Endothelial cell (in vitro differentiated cells): Measurements from ENCODE around the gene RBM25. TPM values are rescaled to one million over a fixed set of nuclear protein-coding genes. Genes with fewer than 3 reads are reported as not detected.

Experiments used
- DNase-seq: peaks from one replicate; pipeline ENCODE4 v3.0.0; 2021; ENCODE audit warnings: low spot score
- H3K27ac Mint-ChIP-seq: one replicate; pipeline ENCODE4 v1.8.0; 2021; ENCODE audit warnings: mixed read lengths, inconsistent platforms; ENCODE audit not compliant: unreplicated experiment
- H3K27me3 Mint-ChIP-seq: one replicate; pipeline ENCODE4 v1.8.0; 2021; ENCODE audit warnings: mild to moderate bottlenecking, moderate library complexity, mixed read lengths, inconsistent platforms; ENCODE audit not compliant: unreplicated experiment
- H3K36me3 Mint-ChIP-seq: one replicate; pipeline ENCODE4 v1.8.0; 2021; ENCODE audit warnings: mild to moderate bottlenecking, low read depth, mixed read lengths, inconsistent platforms; ENCODE audit not compliant: unreplicated experiment
- H3K4me1 Mint-ChIP-seq: one replicate; pipeline ENCODE4 v1.8.0; 2021; ENCODE audit warnings: mild to moderate bottlenecking, mixed read lengths, inconsistent platforms; ENCODE audit not compliant: unreplicated experiment
- H3K4me3 Mint-ChIP-seq: one replicate; pipeline ENCODE4 v1.8.0; 2021; ENCODE audit warnings: mild to moderate bottlenecking, mixed read lengths, inconsistent platforms; ENCODE audit not compliant: unreplicated experiment
- H3K9me3 Mint-ChIP-seq: one replicate; pipeline ENCODE4 v1.8.0; 2021; ENCODE audit warnings: mixed read lengths, inconsistent platforms; ENCODE audit not compliant: unreplicated experiment
- total RNA-seq: library from RNA; stranded (reverse); fragmentation: NEBNext Ultra II Directional; extraction: Animal tissue kit (Norgen Biotek cat#: 25700); gene quantifications from one replicate; pipeline ENCODE4 v1.2.1, GENCODE V29; 2021; ENCODE audit not compliant: unreplicated experiment
- TF ChIP-seq, protein P1 (sequence below): fragments of 200-600 bp; sonication (generic); IDR thresholded peaks from one replicate; pipeline ENCODE4 v1.5.0; 2021; ENCODE audit warnings: antibody characterized with exemption; ENCODE audit not compliant: unreplicated experiment

Gene RBM25
- total RNA-seq, 1 donor from 2014 or later = 110 TPM

DNA sequence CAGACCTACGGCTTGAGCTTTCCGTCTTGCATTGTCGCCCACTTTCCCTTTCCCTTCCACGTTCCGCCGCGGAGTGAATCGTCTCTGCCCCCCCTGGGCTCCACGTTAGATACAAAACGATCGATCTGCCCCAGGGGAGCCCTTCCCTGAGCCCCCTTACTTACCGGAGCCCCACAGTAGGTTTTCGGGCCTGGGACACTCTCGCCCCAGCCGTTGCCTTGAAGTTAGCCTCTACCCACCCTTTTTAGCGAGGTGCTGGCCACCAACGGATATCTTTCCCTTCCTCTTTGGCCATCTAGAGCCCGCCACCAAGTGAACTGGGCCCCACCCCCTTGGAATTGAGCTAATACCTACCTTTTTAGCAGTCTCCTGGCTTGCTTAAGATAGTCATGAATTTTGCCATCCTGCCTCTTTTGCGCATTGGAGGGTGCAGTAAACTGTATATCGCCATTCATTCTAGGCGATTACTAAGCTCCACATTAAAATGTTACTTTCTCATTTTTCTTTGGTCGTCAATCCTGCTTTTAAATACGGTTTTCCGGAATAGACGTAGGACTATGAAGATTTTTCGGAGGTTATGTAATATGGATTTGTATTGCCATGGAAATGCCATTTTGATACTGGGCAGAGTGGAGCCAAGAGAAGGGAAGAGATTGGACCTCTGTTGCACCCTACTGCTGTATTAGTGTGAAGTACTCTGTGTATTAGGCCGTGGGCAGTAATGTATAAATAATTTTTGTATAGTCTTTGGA, 764 bp downstream of the RBM25 start:
- no peak overlapping the region for H3K27ac Mint-ChIP-seq
- H3K36me3 Mint-ChIP-seq = peaks cover 7% of the 10 kb centered on the region
- H3K9me3 Mint-ChIP-seq = no peaks in the 10 kb centered on the region
- TF ChIP-seq, protein P1, sequence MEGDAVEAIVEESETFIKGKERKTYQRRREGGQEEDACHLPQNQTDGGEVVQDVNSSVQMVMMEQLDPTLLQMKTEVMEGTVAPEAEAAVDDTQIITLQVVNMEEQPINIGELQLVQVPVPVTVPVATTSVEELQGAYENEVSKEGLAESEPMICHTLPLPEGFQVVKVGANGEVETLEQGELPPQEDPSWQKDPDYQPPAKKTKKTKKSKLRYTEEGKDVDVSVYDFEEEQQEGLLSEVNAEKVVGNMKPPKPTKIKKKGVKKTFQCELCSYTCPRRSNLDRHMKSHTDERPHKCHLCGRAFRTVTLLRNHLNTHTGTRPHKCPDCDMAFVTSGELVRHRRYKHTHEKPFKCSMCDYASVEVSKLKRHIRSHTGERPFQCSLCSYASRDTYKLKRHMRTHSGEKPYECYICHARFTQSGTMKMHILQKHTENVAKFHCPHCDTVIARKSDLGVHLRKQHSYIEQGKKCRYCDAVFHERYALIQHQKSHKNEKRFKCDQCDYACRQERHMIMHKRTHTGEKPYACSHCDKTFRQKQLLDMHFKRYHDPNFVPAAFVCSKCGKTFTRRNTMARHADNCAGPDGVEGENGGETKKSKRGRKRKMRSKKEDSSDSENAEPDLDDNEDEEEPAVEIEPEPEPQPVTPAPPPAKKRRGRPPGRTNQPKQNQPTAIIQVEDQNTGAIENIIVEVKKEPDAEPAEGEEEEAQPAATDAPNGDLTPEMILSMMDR = no peak
- peak; percentile 19 for DNase-seq
- peaks cover 26% of the 10 kb centered on the region for H3K4me1 Mint-ChIP-seq
- H3K4me3 Mint-ChIP-seq = no peak overlapping the region
- H3K27me3 Mint-ChIP-seq = peaks cover 3% of the 10 kb centered on the region

DNA sequence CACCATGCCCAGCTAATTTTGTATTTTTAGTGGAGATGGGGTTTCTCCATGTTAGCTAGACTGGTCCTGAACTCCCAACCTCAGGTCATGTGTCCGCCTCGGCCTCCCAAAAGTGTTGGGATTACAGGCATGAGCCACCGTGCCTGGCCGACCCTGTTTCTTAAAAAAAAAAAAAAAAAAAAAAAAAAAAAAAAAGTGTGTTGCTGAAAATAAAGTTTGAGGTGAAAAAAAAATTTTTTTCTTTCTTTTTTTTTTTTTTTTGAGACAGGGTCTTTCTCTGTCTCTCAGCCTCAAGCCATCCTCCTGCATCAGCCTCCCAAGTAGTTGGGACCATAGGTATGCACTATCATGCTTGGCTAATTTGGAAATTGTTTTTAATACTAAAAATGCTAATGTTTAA, 11.3 kb downstream of the RBM25 start:
- no peak for DNase-seq
- TF ChIP-seq, protein P1 = no peak
- no peaks in the 10 kb centered on the region for H3K9me3 Mint-ChIP-seq
- H3K27me3 Mint-ChIP-seq = peaks cover 3% of the 10 kb centered on the region
- peaks cover 5% of the 10 kb centered on the region for H3K36me3 Mint-ChIP-seq
- H3K27ac Mint-ChIP-seq = no peak overlapping the region
- H3K4me3 Mint-ChIP-seq = no peak overlapping the region
- H3K4me1 Mint-ChIP-seq = peaks cover 7% of the 10 kb centered on the region

DNA sequence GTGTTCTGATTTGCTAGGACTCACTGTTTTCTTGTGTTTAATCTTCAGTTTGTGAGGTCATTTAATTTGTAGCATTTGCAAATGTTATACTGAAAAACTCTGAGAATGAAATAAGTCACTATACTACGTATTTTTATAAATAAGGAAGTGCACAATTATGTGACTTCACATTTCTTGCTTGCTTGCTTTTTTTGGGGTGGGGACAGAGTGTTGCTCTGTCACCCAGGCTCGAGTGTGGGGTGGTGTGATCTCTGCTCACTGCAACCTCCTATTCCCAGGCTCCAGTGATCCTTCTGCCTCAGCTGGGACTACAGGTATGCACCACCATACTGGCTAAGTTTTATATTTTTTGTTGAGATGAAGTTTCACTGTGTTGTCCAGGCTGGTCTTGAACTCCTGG, 32.7 kb downstream of the RBM25 start:
- Mint-ChIP-seq H3K27me3 (no peaks in the 10 kb centered on the region), H3K27ac (no peak overlapping the region), H3K4me1 (no peaks in the 10 kb centered on the region), H3K4me3 (no peak overlapping the region), H3K9me3 (no peaks in the 10 kb centered on the region), H3K36me3 (peaks cover 32% of the 10 kb centered on the region)
- TF ChIP-seq, protein P1 = no peak
- DNase-seq = no peak

DNA sequence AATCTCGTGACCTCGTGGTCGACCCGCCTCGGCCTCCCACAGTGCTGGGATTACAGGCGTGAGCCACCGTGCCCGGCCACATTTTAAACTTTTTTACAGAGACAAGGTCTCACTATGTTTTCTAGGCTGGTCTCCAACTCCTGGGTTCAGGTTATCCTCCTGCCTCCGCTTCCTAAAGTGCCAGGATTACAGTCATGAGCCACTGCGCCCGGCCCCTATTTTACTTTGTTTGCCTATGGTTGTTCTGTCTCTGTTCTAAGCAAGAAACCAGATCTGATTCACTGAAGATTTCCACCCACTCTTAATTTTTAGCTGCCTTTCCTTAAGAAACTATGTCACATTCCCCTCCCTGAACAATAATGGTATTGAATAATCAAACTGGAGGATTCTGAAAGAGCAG, 39.1 kb downstream of the RBM25 start:
- no peaks in the 10 kb centered on the region for H3K4me1 Mint-ChIP-seq
- H3K9me3 Mint-ChIP-seq = no peaks in the 10 kb centered on the region
- H3K36me3 Mint-ChIP-seq = peaks cover 22% of the 10 kb centered on the region
- TF ChIP-seq, protein P1 = no peak
- no peak for DNase-seq
- no peak overlapping the region for H3K4me3 Mint-ChIP-seq
- no peak overlapping the region for H3K27ac Mint-ChIP-seq
- H3K27me3 Mint-ChIP-seq = no peaks in the 10 kb centered on the region

DNA sequence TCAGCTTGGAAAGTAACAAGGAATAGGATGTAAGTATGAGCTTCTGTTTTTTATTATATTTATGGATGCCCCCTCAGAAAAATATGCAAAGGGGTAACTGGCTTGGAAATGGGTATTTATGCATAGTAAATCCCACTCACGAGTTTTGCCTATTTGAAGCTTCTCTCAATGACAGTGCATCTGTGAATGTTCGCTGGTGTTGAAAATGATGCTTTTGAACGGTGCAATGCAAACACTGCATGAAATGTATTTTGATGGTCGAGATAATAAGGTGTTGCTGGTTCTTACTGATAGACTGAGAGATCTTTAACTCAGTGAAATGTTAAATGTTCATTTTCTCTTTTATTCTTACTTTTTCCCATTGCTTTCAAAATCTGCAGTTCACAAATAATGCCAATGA, 42.0 kb downstream of the RBM25 start:
- TF ChIP-seq, protein P1 = no peak
- Mint-ChIP-seq H3K36me3 (peaks cover 33% of the 10 kb centered on the region), H3K27ac (no peak overlapping the region), H3K4me1 (no peaks in the 10 kb centered on the region), H3K9me3 (no peaks in the 10 kb centered on the region), H3K4me3 (no peak overlapping the region), H3K27me3 (no peaks in the 10 kb centered on the region)
- DNase-seq = no peak
